ENCODE results near the gene ISCA1. TPM values are rescaled to one million over a fixed set of nuclear protein-coding genes. Genes with fewer than 3 reads are reported as not detected.

The ISCA1 gene
- total RNA-seq, 1 donor from 2014 or later: 22.5 TPM

GRCh38 chr9:86238861-86239770, 43.2 kb downstream of the ISCA1 start:
- DNase-seq (ENCODE audit: low read depth, low spot score): no peak

GRCh38 chr9:86230858-86231257, 51.5 kb downstream of the ISCA1 start:
- DNase-seq (ENCODE audit: low read depth, low spot score): no peak

- no peak for DNase-seq (ENCODE audit: low read depth, low spot score)
These were observed 59.7 kb downstream of the ISCA1 start for GRCh38 chr9:86222667-86223066.

- DNase-seq (ENCODE audit: low read depth, low spot score): no peak
These were observed 62.7 kb downstream of the ISCA1 start for GRCh38 chr9:86219606-86220005.

GRCh38 chr9:86217076-86217755, 65.1 kb downstream of the ISCA1 start:
- no peak for DNase-seq (ENCODE audit: low read depth, low spot score)

Other genes starting within 250 kb of the ISCA1 start
- 85.1 and 89.8 TPM in 2 replicates for gene GOLM1, start 183.0 kb downstream of the ISCA1 start, total RNA-seq
- 0.07 and 0.14 TPM in 2 replicates for gene C9orf153, start 22.9 kb downstream of the ISCA1 start, total RNA-seq
- gene TUT7, start 71.9 kb upstream of the ISCA1 start, total RNA-seq: 28.9 and 38.2 TPM in 2 replicates

All from pulmonary artery endothelial cell (primary cell).